Measurements from ENCODE around the gene SLC4A5.

Gene SLC4A5

GRCh38 chr2:74369976-74370375 is 26.8 kb upstream of the SLC4A5 start:
- in situ Hi-C loops (cut with HindIII; ENCODE audit: low sequenced_read_pairs) = no loop called here
- no peak for TF ChIP-seq CTCF (IDR thresholded peaks at IDR 0.05; ENCODE audit: low read depth, low read length, missing control alignments)
- no peak overlapping the region for H3K4me3 ChIP-seq (ENCODE audit: low read depth, low read length)
- DNase-seq (ENCODE audit: low read depth) = no peak

- no peak for DNase-seq (ENCODE audit: low read depth)
- in situ Hi-C loops (cut with HindIII; ENCODE audit: low sequenced_read_pairs) = no loop called here
- TF ChIP-seq CTCF (IDR thresholded peaks at IDR 0.05; ENCODE audit: low read depth, low read length, missing control alignments) = no peak
Observed at GRCh38 chr2:74368499-74368898, 25.3 kb upstream of the SLC4A5 start.

GRCh38 chr2:74367789-74368188 is 24.6 kb upstream of the SLC4A5 start:
- no peak for TF ChIP-seq CTCF (IDR thresholded peaks at IDR 0.05; ENCODE audit: low read depth, low read length, missing control alignments)
- no peak for DNase-seq (ENCODE audit: low read depth)
- no peak overlapping the region for H3K4me3 ChIP-seq (ENCODE audit: low read depth, low read length)
- in situ Hi-C loops (cut with HindIII; ENCODE audit: low sequenced_read_pairs) = no loop called here

More at GRCh38 chr2:74368499-74368898, 25.3 kb upstream of the SLC4A5 start:
- H3K4me3 ChIP-seq (ENCODE audit: low read depth, low read length) = no peak overlapping the region

GRCh38 chr2:74366036-74366435 is 22.8 kb upstream of the SLC4A5 start:
- DNase-seq (ENCODE audit: low read depth) = no peak
- no peak for TF ChIP-seq CTCF (IDR thresholded peaks at IDR 0.05; ENCODE audit: low read depth, low read length, missing control alignments)
- in situ Hi-C loops (cut with HindIII; ENCODE audit: low sequenced_read_pairs) = no loop called here
- no peak overlapping the region for H3K4me3 ChIP-seq (ENCODE audit: low read depth, low read length)

GRCh38 chr2:74364533-74365505 is 21.6 kb upstream of the SLC4A5 start:
- in situ Hi-C loops (cut with HindIII; ENCODE audit: low sequenced_read_pairs) = no loop called here
- DNase-seq (ENCODE audit: low read depth) = no peak
- H3K4me3 ChIP-seq (ENCODE audit: low read depth, low read length) = no peak overlapping the region
- no peak for TF ChIP-seq CTCF (IDR thresholded peaks at IDR 0.05; ENCODE audit: low read depth, low read length, missing control alignments)

- in situ Hi-C loops (cut with HindIII; ENCODE audit: low sequenced_read_pairs) = no loop called here
- TF ChIP-seq CTCF (IDR thresholded peaks at IDR 0.05; ENCODE audit: low read depth, low read length, missing control alignments) = no peak
- DNase-seq (ENCODE audit: low read depth) = no peak
Observed at GRCh38 chr2:74361327-74361726, 18.1 kb upstream of the SLC4A5 start.

More at GRCh38 chr2:74361327-74361726, 18.1 kb upstream of the SLC4A5 start:
- H3K4me3 ChIP-seq (ENCODE audit: low read depth, low read length) = no peak overlapping the region
